ENCODE results near the gene SPATA2L.
"Not testable (repeated sequence)": the region's sequence is repeated elsewhere in the genome, so short reads cannot be mapped to it uniquely, and the experiment has no call there.

The SPATA2L gene

GRCh38 chr16:89690392-89690901 is 11.1 kb downstream of the SPATA2L start:
- no peak for DNase-seq (ENCODE audit: low read depth)
- TF ChIP-seq CTCF (IDR thresholded peaks at IDR 0.05; ENCODE audit: low read depth, low read length, missing control alignments) = no peak
- in situ Hi-C loops (cut with HindIII; ENCODE audit: low sequenced_read_pairs) = loop anchor here (25.0 kb wide), 1 partner anchor 403 kb away; no protein-coding TSS in a partner anchor
- no peak overlapping the region for H3K4me3 ChIP-seq (ENCODE audit: low read depth, low read length)

- DNase-seq (ENCODE audit: low read depth); H3K4me3 ChIP-seq (ENCODE audit: low read depth, low read length): not testable (repeated sequence)
- in situ Hi-C loops (cut with HindIII; ENCODE audit: low sequenced_read_pairs) = loop anchor here (5.0 to 25.0 kb wide), 2 partner anchors 127 to 402 kb away; partner anchors contain the start of gene RPL13
These were observed 11.9 kb downstream of the SPATA2L start for GRCh38 chr16:89689621-89690020.

GRCh38 chr16:89689142-89689541 is 12.4 kb downstream of the SPATA2L start:
- in situ Hi-C loops (cut with HindIII; ENCODE audit: low sequenced_read_pairs) = loop anchor here (5.0 to 25.0 kb wide), 2 partner anchors 127 to 402 kb away; partner anchors contain the start of gene RPL13
- TF ChIP-seq CTCF (IDR thresholded peaks at IDR 0.05; ENCODE audit: low read depth, low read length, missing control alignments) = no peak
- H3K4me3 ChIP-seq (ENCODE audit: low read depth, low read length) = no peak overlapping the region
- DNase-seq (ENCODE audit: low read depth) = no peak

- DNase-seq (ENCODE audit: low read depth) = no peak
- no peak for TF ChIP-seq CTCF (IDR thresholded peaks at IDR 0.05; ENCODE audit: low read depth, low read length, missing control alignments)
- H3K4me3 ChIP-seq (ENCODE audit: low read depth, low read length) = no peak overlapping the region
- in situ Hi-C loops (cut with HindIII; ENCODE audit: low sequenced_read_pairs) = loop anchor here (5.0 to 25.0 kb wide), 2 partner anchors 126 to 401 kb away; partner anchors contain the start of gene RPL13
These were observed 13.1 kb downstream of the SPATA2L start for GRCh38 chr16:89688395-89688794.

- peak overlapping the region; percentile 80 for H3K4me3 ChIP-seq (ENCODE audit: low read depth, low read length)
- peak; percentile 20 for TF ChIP-seq CTCF (IDR thresholded peaks at IDR 0.05; ENCODE audit: low read depth, low read length, missing control alignments)
- no peak for DNase-seq (ENCODE audit: low read depth)
- in situ Hi-C loops (cut with HindIII; ENCODE audit: low sequenced_read_pairs) = loop anchor here (5.0 to 25.0 kb wide), 2 partner anchors 125 to 400 kb away; partner anchors contain the start of gene RPL13
These were observed 14.2 kb downstream of the SPATA2L start for GRCh38 chr16:89687092-89687940.

GRCh38 chr16:89686520-89687091 is 14.9 kb downstream of the SPATA2L start, which contains the start of gene CDK10:
CDK10 (plus strand) TSS chr16:89686689; CDS start chr16:89686711, 22 bp downstream.
- DNase-seq (ENCODE audit: low read depth) = peak; percentile 71
- TF ChIP-seq CTCF (IDR thresholded peaks at IDR 0.05; ENCODE audit: low read depth, low read length, missing control alignments) = no peak
- in situ Hi-C loops (cut with HindIII; ENCODE audit: low sequenced_read_pairs) = loop anchor here (5.0 to 25.0 kb wide), 2 partner anchors 124 to 399 kb away; partner anchors contain the start of gene RPL13
- peak within 1 kb of the TSS; percentile 80 for H3K4me3 ChIP-seq (ENCODE audit: low read depth, low read length)
